ENCODE data around the gene ZNHIT6.

ZNHIT6 gene

DNA sequence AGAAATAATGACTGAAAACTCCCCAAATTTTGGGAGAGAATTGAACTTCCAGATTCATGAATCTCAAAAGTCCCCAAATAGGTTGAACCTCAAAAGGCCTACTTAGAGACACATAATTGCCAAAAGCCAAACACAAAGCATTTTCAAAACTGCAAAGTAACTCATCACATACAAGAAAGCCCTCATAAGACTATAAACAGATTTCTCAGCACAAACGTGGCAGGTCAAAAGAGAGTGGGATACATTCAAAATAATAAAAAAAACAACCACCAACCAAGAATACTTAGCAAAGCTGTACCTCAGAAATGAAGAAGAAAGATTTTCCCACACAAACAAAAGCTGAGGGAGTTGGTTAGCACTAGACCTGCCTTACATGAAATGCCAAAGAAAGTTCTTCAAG lies 69.8 kb downstream of the ZNHIT6 start:
- TF ChIP-seq CTCF (IDR thresholded peaks at IDR 0.05; ENCODE audit: insufficient read depth, low read depth, low read length, missing control alignments): no peak

GRCh38 chr1:85630493-85630892 lies 77.7 kb downstream of the ZNHIT6 start:
- DNase-seq (ENCODE audit: low read depth): peak; percentile 7
- H3K4me3 ChIP-seq (ENCODE audit: low read length): no peak overlapping the region
- TF ChIP-seq CTCF (IDR thresholded peaks at IDR 0.05; ENCODE audit: insufficient read depth, low read depth, low read length, missing control alignments): no peak

More for the DNA sequence above, 69.8 kb downstream of the ZNHIT6 start:
- DNase-seq (ENCODE audit: low read depth): no peak
- no peak overlapping the region for H3K4me3 ChIP-seq (ENCODE audit: low read length)

GRCh38 chr1:85629532-85629920 lies 78.7 kb downstream of the ZNHIT6 start:
- peak; percentile 19 for DNase-seq (ENCODE audit: low read depth)
- H3K4me3 ChIP-seq (ENCODE audit: low read length): no peak overlapping the region
- TF ChIP-seq CTCF (IDR thresholded peaks at IDR 0.05; ENCODE audit: insufficient read depth, low read depth, low read length, missing control alignments): no peak

DNA sequence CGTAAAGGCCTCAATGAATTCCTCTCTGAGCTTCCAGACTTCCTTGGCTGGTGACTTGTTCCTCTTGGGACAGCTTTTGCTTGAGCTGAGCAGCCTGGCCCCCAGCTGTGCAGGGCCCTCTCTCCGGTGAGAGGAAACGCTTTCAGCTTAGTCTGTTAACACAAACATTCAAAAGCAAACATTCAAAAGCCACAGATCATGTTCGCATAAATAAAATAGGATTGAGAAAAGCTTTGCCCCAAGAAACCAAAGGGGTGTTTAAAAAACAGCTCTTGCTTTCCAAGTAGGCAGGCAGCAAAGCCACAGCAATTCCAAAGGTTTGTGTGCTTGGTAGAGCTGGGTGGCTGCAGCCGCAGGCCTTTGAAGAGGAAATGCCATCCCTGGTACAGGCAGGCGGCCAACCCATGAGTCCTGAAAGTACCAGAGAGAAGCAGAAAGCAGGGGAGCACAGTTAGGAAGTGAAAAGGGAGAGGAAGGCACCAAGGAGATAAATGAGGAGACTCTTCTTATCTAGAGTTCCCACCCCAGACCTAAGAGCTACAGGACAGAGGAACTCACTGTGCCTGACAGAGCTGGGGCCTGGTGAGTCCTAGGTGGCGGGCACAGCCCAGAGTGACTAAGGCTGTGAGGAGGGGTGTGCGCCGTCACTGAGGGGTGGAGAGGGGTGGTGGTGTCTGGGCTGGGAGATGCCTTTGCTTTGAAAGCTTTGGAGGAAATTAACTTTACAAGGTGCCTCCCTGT lies 79.3 kb downstream of the ZNHIT6 start:
- DNase-seq (ENCODE audit: low read depth): peak; percentile 60
- TF ChIP-seq CTCF (IDR thresholded peaks at IDR 0.05; ENCODE audit: insufficient read depth, low read depth, low read length, missing control alignments): no peak

DNA sequence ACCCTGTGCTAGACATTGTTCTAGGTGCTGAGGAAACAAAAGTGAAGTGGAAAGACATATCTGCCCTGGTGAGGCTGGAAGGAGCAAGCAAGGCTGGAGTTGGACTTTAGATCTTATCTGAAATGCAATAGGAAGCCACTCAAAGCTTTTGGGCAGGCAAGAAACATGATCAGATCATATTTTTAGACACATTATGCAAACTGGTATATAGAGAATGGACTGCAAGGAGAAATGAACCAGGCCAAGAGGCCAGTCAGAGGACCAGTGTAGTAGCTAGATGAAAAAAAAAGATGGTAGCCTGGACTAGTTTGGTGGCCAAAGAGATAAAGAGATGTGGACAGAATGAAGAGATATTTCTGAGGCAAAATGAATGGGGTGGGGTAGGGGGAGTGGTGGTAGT lies 81.4 kb downstream of the ZNHIT6 start:
- H3K4me3 ChIP-seq (ENCODE audit: low read length): no peak overlapping the region
- TF ChIP-seq CTCF (IDR thresholded peaks at IDR 0.05; ENCODE audit: insufficient read depth, low read depth, low read length, missing control alignments): no peak
- DNase-seq (ENCODE audit: low read depth): no peak

More for the DNA sequence above, 79.3 kb downstream of the ZNHIT6 start:
- no peak overlapping the region for H3K4me3 ChIP-seq (ENCODE audit: low read length)

GRCh38 chr1:85624361-85624760 lies 83.9 kb downstream of the ZNHIT6 start:
- no peak for TF ChIP-seq CTCF (IDR thresholded peaks at IDR 0.05; ENCODE audit: insufficient read depth, low read depth, low read length, missing control alignments)
- DNase-seq (ENCODE audit: low read depth): no peak
- H3K4me3 ChIP-seq (ENCODE audit: low read length): no peak overlapping the region

DNA sequence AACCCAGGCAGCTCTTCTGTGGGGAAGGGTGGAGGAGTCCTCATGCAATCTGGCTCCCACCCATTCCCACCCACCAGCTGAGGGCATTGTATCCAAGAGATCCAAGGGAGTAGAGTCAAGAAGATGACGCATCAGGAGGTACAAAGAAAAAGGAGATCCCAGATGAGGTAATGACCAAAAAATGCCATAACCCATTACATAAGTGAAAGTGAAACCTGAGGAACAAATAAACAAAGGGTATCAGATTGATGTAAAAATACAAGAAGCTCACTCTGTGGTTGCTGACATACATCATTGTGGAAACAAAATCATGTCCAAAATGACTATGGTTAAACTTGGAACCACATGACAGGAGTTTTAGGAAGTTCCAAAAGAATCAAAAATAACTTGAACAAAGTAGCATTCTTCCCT lies 85.2 kb downstream of the ZNHIT6 start:
- DNase-seq (ENCODE audit: low read depth): peak; percentile 68
- no peak overlapping the region for H3K4me3 ChIP-seq (ENCODE audit: low read length)
- no peak for TF ChIP-seq CTCF (IDR thresholded peaks at IDR 0.05; ENCODE audit: insufficient read depth, low read depth, low read length, missing control alignments)
